HepG2 (cell line): ENCODE results near the gene ABHD17B. TPM values are rescaled to one million over a fixed set of nuclear protein-coding genes. Genes with fewer than 3 reads are reported as not detected.

Experiments used
- ATAC-seq: fragments of 200-7000 bp; cut with Tn5 transposase; 3 replicates; pipeline ENCODE4 v1.9.1; 2020; ENCODE audit warnings: mild to moderate bottlenecking, moderate library complexity
- BruUV-seq: library from RNA; stranded (reverse); fragments of 400-500 nt; replicated peaks from 2 replicates; lab custom pipeline; 2021; lab: Mats Ljungman, UMichigan
- CTCF ChIA-PET: fragments of 300-600 bp; formaldehyde crosslinking; extraction: SDS; loops from one replicate; lab custom pipeline; 2021; ENCODE audit warnings: low total read pairs, inconsistent platforms, low intra/inter-chr PET ratio; lab: Yijun Ruan, JAX
- POLR2A ChIA-PET: fragments of 350-600 bp; sonication (Branson Sonifier 250); formaldehyde crosslinking; loops from one replicate; lab custom pipeline; 2020; ENCODE audit warnings: antibody characterized with exemption, inconsistent platforms; lab: Yijun Ruan, JAX
- DNase-seq: peaks from one replicate; pipeline ENCODE4 v3.0.0-alpha.2; 2015; ENCODE audit warnings: low spot score
- FAIRE-seq: peaks from 3 replicates; lab custom pipeline; 2011; peaks lifted over from hg19 to GRCh38; lab: Jason Lieb, UNC
- H2AFZ ChIP-seq: one replicate; pipeline ENCODE4 v1.6.1; 2011; ENCODE audit warnings: low read length, inconsistent platforms
- H3K27ac ChIP-seq: fragments of 300-600 bp; 3 replicates; pipeline ENCODE4 v1.8.0; 2011; ENCODE audit warnings: mixed run types, mild to moderate bottlenecking, mixed read lengths, low read length, inconsistent platforms; ENCODE audit not compliant: insufficient read depth; ENCODE audit errors: extremely low read length
- H3K27me3 ChIP-seq, 2 experiments: fragments of 200-600 bp in 1 of 2; 2 replicates in 1 of 2; 3 replicates in 1 of 2; pipeline versions ENCODE4 v1.6.0 to v1.8.0; 2011; ENCODE audit warnings: low read length in 2 of 2, mild to moderate bottlenecking in 2 of 2, moderate library complexity in 2 of 2, inconsistent platforms in 1 of 2; ENCODE audit not compliant: insufficient read depth in 2 of 2, control insufficient read depth in 1 of 2
- H3K36me3 ChIP-seq, 2 experiments: fragments of 200-600 bp in 1 of 2; replicated peaks in 1 of 2; 2 replicates in 1 of 2; 3 replicates in 1 of 2; pipeline versions ENCODE4 v1.5.1 to v1.8.0; 2011; ENCODE audit warnings: low read length in 2 of 2, inconsistent platforms in 1 of 2; ENCODE audit not compliant: insufficient read depth in 2 of 2, control insufficient read depth in 1 of 2
- H3K4me1 ChIP-seq: 2 replicates; pipeline ENCODE4 v1.5.1; 2012; ENCODE audit warnings: low read length, inconsistent platforms; ENCODE audit not compliant: insufficient read depth
- H3K4me2 ChIP-seq: 2 replicates; pipeline ENCODE4 v1.6.0; 2011; ENCODE audit warnings: low read depth, low read length, inconsistent platforms
- H3K4me3 ChIP-seq, 3 experiments: fragments of 200-600 bp in 1 of 3; sonication (generic), shearing (Covaris generic) in 1 of 3; replicated peaks in 1 of 3; 2 replicates each; pipeline ENCODE4 v1.5.1; 2011 to 2016; ENCODE audit warnings: low read length in 3 of 3, inconsistent platforms in 2 of 3, low read depth in 2 of 3, mild to moderate bottlenecking in 2 of 3, control low read depth in 1 of 3, mixed read lengths in 1 of 3; ENCODE audit not compliant: insufficient read depth in 1 of 3
- H3K79me2 ChIP-seq: one replicate; pipeline ENCODE4 v1.6.1; 2011; ENCODE audit warnings: low read length, inconsistent platforms; ENCODE audit not compliant: insufficient read depth
- H3K9ac ChIP-seq: 2 replicates; pipeline ENCODE4 v1.6.0; 2011; ENCODE audit warnings: mild to moderate bottlenecking, low read depth, low read length, inconsistent platforms; ENCODE audit not compliant: insufficient read depth
- H3K9me3 ChIP-seq: 2 replicates; pipeline ENCODE4 v1.5.1; 2012; ENCODE audit warnings: mild to moderate bottlenecking, low read length
- H4K20me1 ChIP-seq: 2 replicates; pipeline ENCODE4 v1.6.0; 2011; ENCODE audit warnings: inconsistent platforms, mild to moderate bottlenecking, low read length, moderate library complexity; ENCODE audit not compliant: insufficient read depth
- AKNA ChIP-seq: sonication (generic); formaldehyde crosslinking; IDR thresholded peaks from 2 replicates; pipeline ENCODE4 v1.4.0; 2020; ENCODE audit warnings: missing genetic modification reagents, borderline replicate concordance
- ARNT ChIP-seq: fragments of 450-650 bp; IDR thresholded peaks from 2 replicates; pipeline ENCODE4 v1.6.1; 2017
- FOXK2 ChIP-seq: fragments of 450-650 bp; IDR thresholded peaks from 2 replicates; pipeline ENCODE4 v1.6.1; 2016
- GLI4 ChIP-seq: sonication (generic); formaldehyde crosslinking; IDR thresholded peaks from 2 replicates; pipeline ENCODE4 v1.5.1; 2020; ENCODE audit warnings: missing genetic modification reagents, mild to moderate bottlenecking, moderate library complexity, borderline replicate concordance
- NFYB ChIP-seq: sonication (generic); formaldehyde crosslinking; IDR thresholded peaks from 2 replicates; pipeline ENCODE4 v1.4.0; 2020; ENCODE audit warnings: missing genetic modification reagents
- RARA ChIP-seq: IDR thresholded peaks from 2 replicates; pipeline ENCODE4 v1.6.1; 2016; ENCODE audit warnings: missing genetic modification reagents, missing compliant biosample characterization
- TBX2 ChIP-seq: sonication (generic); formaldehyde crosslinking; IDR thresholded peaks from 2 replicates; pipeline ENCODE4 v1.5.0; 2020; ENCODE audit warnings: missing genetic modification reagents, mild to moderate bottlenecking, borderline replicate concordance
- ZFYVE20 ChIP-seq: sonication (generic); formaldehyde crosslinking; IDR thresholded peaks from 2 replicates; pipeline ENCODE4 v1.8.0; 2023; ENCODE audit warnings: low read depth, mild to moderate bottlenecking, moderate library complexity, missing genetic modification reagents, borderline replicate concordance
- ZNF343 ChIP-seq: sonication (generic); formaldehyde crosslinking; IDR thresholded peaks from 2 replicates; pipeline ENCODE4 v1.4.0; 2020; ENCODE audit warnings: mild to moderate bottlenecking, missing genetic modification reagents
- ZNF460 ChIP-seq: sonication (generic); formaldehyde crosslinking; IDR thresholded peaks from 2 replicates; pipeline ENCODE4 v1.5.1; 2020; ENCODE audit warnings: missing genetic modification reagents, mild to moderate bottlenecking, borderline replicate concordance
- ZNF615 ChIP-seq: sonication (generic); formaldehyde crosslinking; IDR thresholded peaks from 2 replicates; pipeline ENCODE4 v1.5.0; 2020; ENCODE audit warnings: mild to moderate bottlenecking, missing genetic modification reagents, borderline replicate concordance
- WGBS: methylation state at CpG from one replicate; pipeline ENCODE4 v1.1.6; 2017; ENCODE audit warnings: low lambda C conversion rate; 5-methylcytosine and 5-hydroxymethylcytosine counted together
- in situ Hi-C: cut with HindIII; loops from 2 replicates; pipeline ENCODE4 v1.10.0; 2017; ENCODE audit warnings: low pct_unique_long_range_greater_than_20kb; ENCODE audit not compliant: extremely low pct_ligation_motif_present
- intact Hi-C: fragments of 100-400 bp; cut with micrococcal nuclease; formaldehyde crosslinking; loops from one replicate; pipeline ENCODE4 v1.10.0; 2022; ENCODE audit not compliant: unreplicated experiment
- polyA plus RNA-seq, 8 experiments: library from polyadenylated mRNA; depleted of rRNA in 3 of 8; stranded (reverse) in 7 of 8; unstranded in 1 of 8; fragments of >200 nt; fragmentation: Illumina TruSeq in 4 of 8; extraction: Trizol in 4 of 8; gene quantifications; 2 replicates each; pipeline versions ENCODE4 v1.2.1 to v1.2.3, GENCODE V29; 2011 to 2016; ENCODE audit warnings: low read depth in 4 of 8, missing spikeins in 1 of 8, mixed read lengths in 1 of 8; ENCODE audit not compliant: insufficient read depth in 1 of 8
- total RNA-seq, 5 experiments: library from RNA; depleted of rRNA; stranded (reverse); fragments of >200 nt; fragmentation: Illumina TruSeq; extraction: Trizol; gene quantifications; 2 replicates each; pipeline ENCODE4 v1.2.3, GENCODE V29; 2016; ENCODE audit warnings: low read depth in 1 of 5

The ABHD17B gene
- total and polyA plus RNA-seq, 2 of the 13 experiments (the other 11 are each of a cell fraction or from before 2014, with no cell fraction given), result 11.3 to 22.0 TPM

DNA sequence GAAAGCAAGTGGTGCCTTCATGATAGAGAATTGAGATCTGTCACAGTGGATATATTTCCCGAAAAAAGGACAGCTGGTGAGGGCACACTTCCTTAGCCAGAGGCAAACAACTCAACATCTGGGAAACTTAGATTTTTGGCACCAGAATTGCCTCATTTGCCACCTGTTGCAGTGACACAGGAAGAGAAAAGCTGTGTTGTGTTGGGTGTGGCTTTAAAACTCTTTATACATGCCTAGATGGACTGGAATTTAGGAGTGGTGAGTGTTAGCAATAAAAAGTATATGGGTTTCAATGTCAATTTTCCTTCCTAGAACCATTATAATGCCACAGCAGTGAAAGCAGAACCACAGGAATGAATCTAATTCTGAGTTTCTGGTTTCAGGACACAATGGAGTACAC, 80.1 kb downstream of the ABHD17B start:
- WGBS, result 5% methylated on average over 1 of the region's 1 CpG
- in situ Hi-C loops, result no loop called here
- no peak for TF ChIP-seq AKNA (CRISPR knock-in tag)
- no peak for TF ChIP-seq TBX2 (CRISPR knock-in tag)
- TF ChIP-seq ZNF343, result no peak
- TF ChIP-seq FOXK2, result no peak
- no peak for TF ChIP-seq RARA (CRISPR knock-in tag)
- no peak for TF ChIP-seq ZNF615
- no peak for TF ChIP-seq ARNT
- TF ChIP-seq GLI4 (CRISPR knock-in tag), result no peak
- no peak for TF ChIP-seq NFYB (CRISPR knock-in tag)
- TF ChIP-seq ZFYVE20 (CRISPR knock-in tag), result no peak
- no peak for TF ChIP-seq ZNF460 (CRISPR knock-in tag)
- ChIA-PET POLR2A (no interaction called here), CTCF (no interaction called here)
- Histone ChIP-seq H3K9me3 (no peaks in the 10 kb centered on the region), H3K4me3 (no peak overlapping the region), H3K27me3 (no peaks in the 10 kb centered on the region), H3K9ac (no peak overlapping the region), H3K27ac (no peak overlapping the region), H4K20me1 (no peaks in the 10 kb centered on the region), H3K36me3 (no peaks in the 10 kb centered on the region), H2AFZ (no peak overlapping the region), H3K4me1 (no peaks in the 10 kb centered on the region), H3K4me2 (no peak overlapping the region), H3K79me2 (no peaks in the 10 kb centered on the region)
- ATAC-seq (no peak), FAIRE-seq (no peak), DNase-seq (no peak)
- no TSS peak for BruUV-seq
- intact Hi-C loops, result loop anchor here (1.0 kb wide), 1 partner anchor 41 kb away; no protein-coding TSS in a partner anchor
